Nephron (organoid): ENCODE measurements around the gene PPIL6.

Experiments
- H3K27ac Mint-ChIP-seq, 3 experiments: 2 replicates each; pipeline ENCODE4 v1.8.0; 2020; ENCODE audit warnings: mixed read lengths in 3 of 3, mild to moderate bottlenecking in 2 of 3, moderate library complexity in 1 of 3
- H3K27me3 Mint-ChIP-seq: 2 replicates; pipeline ENCODE4 v1.8.0; 2021; ENCODE audit warnings: low read depth, mild to moderate bottlenecking, moderate library complexity, mixed read lengths
- H3K36me3 Mint-ChIP-seq: 2 replicates; pipeline ENCODE4 v1.8.0; 2020; ENCODE audit warnings: low read depth, mixed read lengths
- H3K4me1 Mint-ChIP-seq: 2 replicates; pipeline ENCODE4 v1.8.0; 2020; ENCODE audit warnings: mixed read lengths
- H3K4me3 Mint-ChIP-seq, 3 experiments: 2 replicates each; pipeline ENCODE4 v1.8.0; 2020; ENCODE audit warnings: mild to moderate bottlenecking in 3 of 3, mixed read lengths in 3 of 3, moderate library complexity in 2 of 3
- H3K9me3 Mint-ChIP-seq: 2 replicates; pipeline ENCODE4 v1.8.0; 2020; ENCODE audit warnings: mixed read lengths
- TF ChIP-seq, protein P1 (sequence below), 3 experiments: fragments of 200-600 bp; sonication (generic); IDR thresholded peaks; one replicate each; pipeline ENCODE4 v1.5.0; 2021; ENCODE audit warnings: antibody characterized with exemption in 3 of 3; ENCODE audit not compliant: unreplicated experiment in 3 of 3

Gene PPIL6

DNA sequence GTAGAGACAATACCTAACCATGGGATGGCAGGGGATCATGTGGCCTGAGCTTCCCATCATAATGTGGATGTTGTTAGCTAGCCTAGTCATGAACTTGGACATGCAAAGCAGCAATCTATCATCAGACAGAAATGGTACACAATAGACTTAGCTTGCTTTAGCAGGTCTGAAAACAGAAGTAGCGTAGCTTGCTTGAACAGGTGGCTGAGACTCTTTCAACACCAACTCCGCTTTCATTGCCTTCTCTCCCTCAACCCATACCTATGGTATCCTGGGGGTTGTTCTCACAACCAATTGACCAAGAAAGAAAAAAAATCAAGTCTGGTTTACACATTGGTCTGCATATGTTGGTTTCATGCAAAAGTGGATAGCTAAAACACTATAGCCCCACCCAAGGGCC is 81.2 kb downstream of the PPIL6 start:
- Mint-ChIP-seq H3K27me3 (no peaks in the 10 kb centered on the region), H3K27ac (no peak overlapping the region), H3K36me3 (peaks cover 88% of the 10 kb centered on the region), H3K9me3 (peaks cover 38% of the 10 kb centered on the region), H3K4me3 (no peak overlapping the region), H3K4me1 (no peaks in the 10 kb centered on the region)
- TF ChIP-seq, protein P1, sequence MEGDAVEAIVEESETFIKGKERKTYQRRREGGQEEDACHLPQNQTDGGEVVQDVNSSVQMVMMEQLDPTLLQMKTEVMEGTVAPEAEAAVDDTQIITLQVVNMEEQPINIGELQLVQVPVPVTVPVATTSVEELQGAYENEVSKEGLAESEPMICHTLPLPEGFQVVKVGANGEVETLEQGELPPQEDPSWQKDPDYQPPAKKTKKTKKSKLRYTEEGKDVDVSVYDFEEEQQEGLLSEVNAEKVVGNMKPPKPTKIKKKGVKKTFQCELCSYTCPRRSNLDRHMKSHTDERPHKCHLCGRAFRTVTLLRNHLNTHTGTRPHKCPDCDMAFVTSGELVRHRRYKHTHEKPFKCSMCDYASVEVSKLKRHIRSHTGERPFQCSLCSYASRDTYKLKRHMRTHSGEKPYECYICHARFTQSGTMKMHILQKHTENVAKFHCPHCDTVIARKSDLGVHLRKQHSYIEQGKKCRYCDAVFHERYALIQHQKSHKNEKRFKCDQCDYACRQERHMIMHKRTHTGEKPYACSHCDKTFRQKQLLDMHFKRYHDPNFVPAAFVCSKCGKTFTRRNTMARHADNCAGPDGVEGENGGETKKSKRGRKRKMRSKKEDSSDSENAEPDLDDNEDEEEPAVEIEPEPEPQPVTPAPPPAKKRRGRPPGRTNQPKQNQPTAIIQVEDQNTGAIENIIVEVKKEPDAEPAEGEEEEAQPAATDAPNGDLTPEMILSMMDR (IDR thresholded peaks at IDR 0.05; ENCODE audit: unreplicated experiment in 3 of 3), result no peak

DNA sequence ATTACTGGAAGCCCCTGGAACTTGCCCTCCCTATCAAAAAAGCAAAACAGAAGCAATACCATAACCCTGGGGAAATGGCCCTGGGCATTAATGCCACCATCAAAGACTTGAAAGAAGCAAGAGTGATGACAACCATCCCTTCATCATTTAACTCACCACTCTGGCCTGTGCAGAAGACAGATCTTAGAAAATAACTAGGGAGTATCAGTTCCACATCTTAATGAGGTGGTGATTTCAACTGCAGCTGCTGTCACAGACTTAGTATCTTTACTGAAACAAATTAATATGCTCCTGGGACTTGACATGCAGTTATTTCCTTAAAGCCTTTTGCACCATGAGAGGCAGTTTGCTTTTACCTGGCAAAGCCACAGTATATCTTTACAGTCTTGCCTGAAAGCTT is 82.2 kb downstream of the PPIL6 start:
- H3K9me3 Mint-ChIP-seq, result peaks cover 31% of the 10 kb centered on the region

DNA sequence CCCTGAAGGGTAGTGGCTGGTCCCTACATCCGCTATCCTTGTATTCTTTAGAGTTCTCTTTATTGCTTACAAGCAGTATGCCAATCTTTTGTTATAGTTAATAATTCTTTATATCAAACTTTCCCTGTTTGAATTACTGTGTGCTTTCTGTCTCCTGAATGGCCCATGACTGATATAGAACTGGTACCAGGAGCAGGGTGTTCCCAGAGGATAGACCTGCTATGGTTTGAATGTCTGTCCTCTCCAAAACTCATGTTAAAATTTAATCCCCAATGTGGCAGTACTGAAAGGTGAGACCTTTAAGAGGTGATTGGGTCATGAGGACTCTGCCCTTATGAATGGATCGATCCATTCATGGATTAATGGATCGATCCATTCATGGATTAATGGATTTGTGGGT is 84.2 kb downstream of the PPIL6 start:
- Mint-ChIP-seq H3K9me3 (peaks cover 21% of the 10 kb centered on the region), H3K27me3 (no peaks in the 10 kb centered on the region), H3K36me3 (peaks cover 79% of the 10 kb centered on the region), H3K4me3 (no peak overlapping the region), H3K4me1 (peaks cover 5% of the 10 kb centered on the region), H3K27ac (no peak overlapping the region)
- TF ChIP-seq, protein P1 (IDR thresholded peaks at IDR 0.05; ENCODE audit: unreplicated experiment in 3 of 3), result no peak

More for the DNA sequence above, 82.2 kb downstream of the PPIL6 start:
- Mint-ChIP-seq H3K27me3 (no peaks in the 10 kb centered on the region), H3K27ac (no peak overlapping the region), H3K36me3 (peaks cover 87% of the 10 kb centered on the region), H3K4me1 (no peaks in the 10 kb centered on the region), H3K4me3 (no peak overlapping the region)
- TF ChIP-seq, protein P1 (IDR thresholded peaks at IDR 0.05; ENCODE audit: unreplicated experiment in 3 of 3), result no peak

DNA sequence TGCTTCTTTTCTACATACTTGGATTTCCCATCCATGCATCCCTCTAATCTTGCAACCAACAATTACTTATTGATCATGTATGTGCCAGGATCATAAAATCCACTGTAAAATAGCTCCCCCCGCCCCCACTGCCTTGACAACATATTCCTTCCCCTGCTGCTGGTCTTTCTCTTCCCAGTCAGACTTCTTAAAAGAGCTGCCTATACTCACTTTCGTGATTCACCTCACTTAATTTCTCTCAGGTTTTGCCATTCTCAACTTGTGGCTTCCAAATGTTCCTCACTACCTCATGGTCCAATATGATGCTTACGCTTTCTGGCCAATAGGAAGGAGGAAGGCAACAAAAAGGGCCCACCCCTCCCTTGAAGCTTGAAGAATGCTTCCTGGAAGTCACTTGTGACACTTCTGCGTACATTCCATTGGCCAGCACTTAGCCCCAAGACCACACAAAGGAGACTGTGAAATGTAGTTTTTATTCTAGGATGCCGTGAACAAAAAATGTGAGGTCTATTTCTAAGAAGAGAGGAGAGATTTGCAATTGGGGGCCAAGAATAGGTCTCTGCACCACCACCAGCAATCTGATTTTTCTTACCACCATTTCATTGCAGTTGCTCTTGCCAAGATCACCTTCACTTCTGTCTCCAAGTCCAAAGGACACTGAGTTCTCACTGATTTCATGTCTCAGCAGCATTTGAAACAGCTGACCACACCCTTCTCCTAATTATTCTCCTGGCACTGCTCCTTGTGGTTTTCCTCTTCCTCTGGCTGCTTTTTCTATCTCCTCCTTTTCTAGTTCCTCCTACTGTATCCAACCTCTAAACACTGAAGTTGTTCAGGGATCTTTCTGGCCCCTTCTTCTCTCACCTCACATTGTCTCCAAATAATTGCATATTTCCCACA is 88.9 kb downstream of the PPIL6 start:
- Mint-ChIP-seq H3K27ac (no peak overlapping the region), H3K9me3 (peaks cover 3% of the 10 kb centered on the region), H3K36me3 (peaks cover 31% of the 10 kb centered on the region), H3K4me1 (peaks cover 5% of the 10 kb centered on the region), H3K4me3 (no peak overlapping the region), H3K27me3 (no peaks in the 10 kb centered on the region)
- TF ChIP-seq, protein P1 (IDR thresholded peaks at IDR 0.05; ENCODE audit: unreplicated experiment in 3 of 3), result no peak

DNA sequence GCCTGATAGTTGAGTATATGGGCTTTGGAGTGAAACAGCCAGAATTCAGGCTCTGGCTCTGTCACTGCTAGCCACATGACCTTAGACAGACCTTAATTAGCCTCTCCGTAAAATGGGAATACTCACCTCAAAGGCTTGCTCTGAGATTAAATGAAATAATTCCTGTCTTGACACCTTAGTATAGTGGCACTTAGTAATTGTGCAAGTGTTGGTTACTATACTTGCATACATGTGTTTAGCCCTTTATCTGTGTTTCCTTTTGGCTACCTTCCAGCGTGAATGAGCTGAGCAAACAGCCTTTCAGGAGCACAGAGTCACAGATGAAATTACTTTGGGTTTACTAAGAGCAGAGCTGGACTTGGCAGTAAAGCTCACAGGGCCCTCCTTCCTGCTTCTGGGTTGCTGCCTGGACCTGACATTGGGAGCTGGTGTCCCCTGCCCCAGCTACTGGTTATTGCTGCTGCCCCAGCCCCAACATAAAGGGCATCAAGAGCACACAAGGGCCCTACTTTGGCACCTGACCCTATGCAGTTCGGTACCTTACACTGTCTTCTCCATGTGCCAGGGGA is 90.9 kb downstream of the PPIL6 start:
- peaks cover 18% of the 10 kb centered on the region for H3K36me3 Mint-ChIP-seq
- H3K9me3 Mint-ChIP-seq, result no peaks in the 10 kb centered on the region
- H3K4me1 Mint-ChIP-seq, result peaks cover 5% of the 10 kb centered on the region
- peak overlapping the region in 1 of 3 experiments; percentile 3 for H3K27ac Mint-ChIP-seq
- no peak overlapping the region for H3K4me3 Mint-ChIP-seq
- H3K27me3 Mint-ChIP-seq, result no peaks in the 10 kb centered on the region
- TF ChIP-seq, protein P1 (IDR thresholded peaks at IDR 0.05; ENCODE audit: unreplicated experiment in 3 of 3), result no peak
